ENCODE measurements around the gene MST1. TPM values are rescaled to one million over a fixed set of nuclear protein-coding genes. Genes with fewer than 3 reads are reported as not detected.

Gene MST1
- total and polyA plus RNA-seq, 2 of the 8 experiments (the other 6 are each of a cell fraction or from before 2014, with no cell fraction given): 6.2 to 9.5 TPM

DNA sequence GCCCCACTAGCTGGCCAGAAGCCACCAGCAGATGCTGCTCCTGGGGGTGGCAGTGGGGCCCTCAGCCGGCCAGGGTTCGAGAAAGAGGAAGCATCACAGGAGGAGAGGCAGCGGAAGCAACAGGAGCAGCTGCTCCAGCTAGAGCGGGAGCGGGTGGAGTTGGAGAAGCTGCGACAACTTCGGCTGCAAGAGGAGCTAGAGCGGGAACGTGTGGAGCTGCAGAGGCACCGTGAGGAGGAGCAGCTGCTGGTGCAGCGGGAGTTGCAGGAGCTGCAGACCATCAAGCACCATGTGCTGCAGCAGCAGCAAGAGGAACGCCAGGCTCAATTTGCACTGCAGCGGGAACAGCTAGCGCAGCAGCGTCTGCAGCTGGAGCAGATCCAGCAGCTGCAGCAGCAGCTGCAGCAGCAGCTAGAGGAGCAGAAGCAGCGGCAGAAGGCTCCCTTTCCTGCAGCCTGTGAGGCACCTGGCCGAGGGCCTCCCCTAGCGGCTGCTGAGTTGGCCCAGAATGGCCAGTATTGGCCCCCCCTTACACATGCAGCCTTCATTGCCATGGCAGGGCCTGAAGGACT is 32.6 kb downstream of the MST1 start:
- Histone ChIP-seq H2BK12ac (ENCODE audit: low read depth, low read length) (no peak overlapping the region), H3K27ac (ENCODE audit: low read depth, low read length) (no peak overlapping the region), H3K56ac (replicated peaks; ENCODE audit: insufficient read length, low read depth, low read length) (no peak overlapping the region), H3K9ac (replicated peaks in 1 of 4; ENCODE audit: extremely low read depth in 1 of 4, low read depth in 3 of 4, low read length in 3 of 4) (no peak overlapping the region), H3K27me3 (replicated peaks in 1 of 4; ENCODE audit: control insufficient read depth in 3 of 4, extremely low read depth in 1 of 4, insufficient read depth in 3 of 4, low read length in 3 of 4) (no peaks in the 10 kb centered on the region), H3K4ac (replicated peaks; ENCODE audit: insufficient read length, low read depth, low read length) (no peak overlapping the region), H2AFZ (ENCODE audit: low read length) (no peak overlapping the region), H2BK15ac (ENCODE audit: low read length) (no peak overlapping the region), H2BK5ac (ENCODE audit: low read depth, low read length) (no peak overlapping the region), H3K79me1 (ENCODE audit: low read depth, low read length) (no peaks in the 10 kb centered on the region; the same call in 1 of the 2 replicates), H4K5ac (ENCODE audit: insufficient read length, low read depth, low read length) (no peak overlapping the region), H3K18ac (ENCODE audit: extremely low read depth, low read length) (no peak overlapping the region), H3K4me1 (replicated peaks in 1 of 4; ENCODE audit: control insufficient read depth in 3 of 4, insufficient read depth in 4 of 4, low read length in 3 of 4) (no peaks in the 10 kb centered on the region), H2AK5ac (ENCODE audit: low read depth, low read length) (no peak overlapping the region), H3K79me2 (ENCODE audit: control insufficient read depth in 1 of 2, insufficient read depth in 2 of 2, low read length in 2 of 2) (no peaks in the 10 kb centered on the region), H3K14ac (ENCODE audit: insufficient read length) (no peak overlapping the region), H3K23ac (ENCODE audit: insufficient read length) (no peak overlapping the region), H3K23me2 (ENCODE audit: low read depth, low read length) (no peaks in the 10 kb centered on the region), H4K91ac (replicated peaks; ENCODE audit: insufficient read length, low read length) (no peak overlapping the region), H4K20me1 (replicated peaks in 1 of 2; ENCODE audit: control insufficient read depth in 1 of 2, insufficient read depth in 2 of 2, low read length in 2 of 2) (no peaks in the 10 kb centered on the region), H3K9me3 (ENCODE audit: insufficient read depth in 2 of 2, low read depth in 1 of 2, low read length in 1 of 2) (no peaks in the 10 kb centered on the region), H2BK20ac (ENCODE audit: low read length) (no peak overlapping the region), H3K4me3 (ENCODE audit: extremely low read depth in 1 of 4, insufficient read depth in 2 of 4, low read depth in 3 of 4, low read length in 4 of 4) (no peak overlapping the region), H4K8ac (ENCODE audit: extremely low read depth, insufficient read depth, low read length) (no peak overlapping the region; the same call in 1 of the 2 replicates), H3K36me3 (ENCODE audit: control insufficient read depth in 2 of 4, insufficient read depth in 4 of 4, low read length in 3 of 4) (no peaks in the 10 kb centered on the region), H2BK120ac (replicated peaks; ENCODE audit: low read depth, low read length) (no peak overlapping the region), H3K4me2 (ENCODE audit: insufficient read depth in 1 of 2, low read depth in 2 of 2, low read length in 2 of 2) (no peak overlapping the region)
- CTCF ChIA-PET (ENCODE audit: partially characterized antibody): interaction anchor here (1.0 to 7.9 kb wide), 11 partner anchors 9 to 203 kb away, joined by 3 to 39 read pairs (median 5); no protein-coding TSS in a partner anchor
- TF ChIP-seq, protein P1, sequence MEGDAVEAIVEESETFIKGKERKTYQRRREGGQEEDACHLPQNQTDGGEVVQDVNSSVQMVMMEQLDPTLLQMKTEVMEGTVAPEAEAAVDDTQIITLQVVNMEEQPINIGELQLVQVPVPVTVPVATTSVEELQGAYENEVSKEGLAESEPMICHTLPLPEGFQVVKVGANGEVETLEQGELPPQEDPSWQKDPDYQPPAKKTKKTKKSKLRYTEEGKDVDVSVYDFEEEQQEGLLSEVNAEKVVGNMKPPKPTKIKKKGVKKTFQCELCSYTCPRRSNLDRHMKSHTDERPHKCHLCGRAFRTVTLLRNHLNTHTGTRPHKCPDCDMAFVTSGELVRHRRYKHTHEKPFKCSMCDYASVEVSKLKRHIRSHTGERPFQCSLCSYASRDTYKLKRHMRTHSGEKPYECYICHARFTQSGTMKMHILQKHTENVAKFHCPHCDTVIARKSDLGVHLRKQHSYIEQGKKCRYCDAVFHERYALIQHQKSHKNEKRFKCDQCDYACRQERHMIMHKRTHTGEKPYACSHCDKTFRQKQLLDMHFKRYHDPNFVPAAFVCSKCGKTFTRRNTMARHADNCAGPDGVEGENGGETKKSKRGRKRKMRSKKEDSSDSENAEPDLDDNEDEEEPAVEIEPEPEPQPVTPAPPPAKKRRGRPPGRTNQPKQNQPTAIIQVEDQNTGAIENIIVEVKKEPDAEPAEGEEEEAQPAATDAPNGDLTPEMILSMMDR (IDR thresholded peaks at IDR 0.05; ENCODE audit: control extremely low read depth in 1 of 3, insufficient read depth in 1 of 3, low read depth in 1 of 3, low read length in 3 of 3): peak in 2 of 3 experiments; percentile 10 to 16; a peak in 1 of 4 replicates
- TF ChIP-seq RAD21 (IDR thresholded peaks at IDR 0.05 in 1 of 2, conservative IDR thresholded peaks at IDR 0.05 in 1 of 2; ENCODE audit: low read depth in 2 of 2, low read length in 2 of 2) (peak in 1 of 2 experiments; percentile 38; a peak in 1 of 4 replicates), SP1 (IDR thresholded peaks at IDR 0.05; ENCODE audit: low read depth, low read length) (no peak)
- WGBS, 2 experiments (ENCODE audit: extremely low coverage in 1 of 2, insufficient coverage in 1 of 2, insufficient read length in 1 of 2, insufficient replicate concordance in 2 of 2, low coverage in 1 of 2, low lambda C conversion rate in 2 of 2, missing lambda C conversion rate in 1 of 2): 87% methylated on average over 17 of the region's 18 CpGs; no CpG with 5 or more reads in 1 of the 2 experiments
- FAIRE-seq (no peak), DNase-seq (ENCODE audit: low read depth in 1 of 2, low spot score in 2 of 2) (no peak)
- POLR2A ChIA-PET (ENCODE audit: partially characterized antibody): interaction anchor here (0.6 kb wide), 1 partner anchor 274 kb away, joined by 3 read pairs; no protein-coding TSS in a partner anchor
